ENCODE data around the gene TMEM139.
A peak's percentile ranks its signal among the peaks of the same experiment; 100 is the strongest.

Gene TMEM139

GRCh38 chr7:143284591-143285469, at the start of gene TMEM139:
TSS of gene TMEM139 (plus strand) at chr7:143284958. CDS start at chr7:143285958, 1,000 bp downstream.
- DNase-seq (ENCODE audit: low read depth): no peak

DNA sequence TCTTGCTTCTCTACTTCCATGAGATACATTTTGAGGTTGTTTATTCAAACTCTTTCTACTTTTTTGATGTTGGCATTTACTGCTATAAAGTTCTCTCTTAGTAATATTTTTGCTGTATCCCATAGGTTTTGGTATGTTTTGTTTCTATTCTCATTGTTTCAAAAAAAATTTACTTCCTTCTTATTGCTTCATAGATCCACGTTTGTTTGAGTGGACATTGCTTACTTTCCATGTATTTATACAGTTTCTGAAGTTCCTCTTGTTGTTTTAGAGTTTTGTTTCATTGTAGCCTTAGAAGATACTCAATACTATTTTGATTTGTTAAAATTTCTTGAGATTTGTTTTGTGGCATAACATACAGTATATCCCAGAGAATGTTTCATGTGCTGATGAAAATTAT, 49.2 kb upstream of the TMEM139 start:
- DNase-seq (ENCODE audit: low read depth): no peak

GRCh38 chr7:143236408-143236990, 48.3 kb upstream of the TMEM139 start:
- DNase-seq (ENCODE audit: low read depth): no peak

- no peak for DNase-seq (ENCODE audit: low read depth)
Measured at GRCh38 chr7:143237366-143237765, 47.4 kb upstream of the TMEM139 start.

- DNase-seq (ENCODE audit: low read depth): no peak
Measured at GRCh38 chr7:143238289-143238980, 46.3 kb upstream of the TMEM139 start.

DNA sequence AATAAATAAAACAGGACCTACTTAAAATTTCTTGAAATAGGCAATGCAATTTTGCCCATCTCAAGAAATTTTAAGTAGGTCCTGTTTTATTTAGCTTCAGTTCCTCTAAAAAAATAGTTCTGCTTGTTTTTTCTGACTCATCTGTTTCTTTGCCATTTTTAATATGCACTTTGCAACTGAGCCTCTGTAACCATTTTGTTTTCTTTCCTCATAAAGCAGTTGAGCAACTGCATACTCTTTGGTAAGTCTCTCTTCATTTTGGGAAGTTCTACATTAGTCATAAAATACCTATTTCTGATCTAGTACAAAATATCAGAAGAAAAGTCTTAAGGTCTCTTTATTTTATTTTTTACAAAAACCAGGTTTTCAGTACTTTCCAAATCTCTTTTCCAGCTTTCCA, 44.9 kb upstream of the TMEM139 start:
- no peak for DNase-seq (ENCODE audit: low read depth)

DNA sequence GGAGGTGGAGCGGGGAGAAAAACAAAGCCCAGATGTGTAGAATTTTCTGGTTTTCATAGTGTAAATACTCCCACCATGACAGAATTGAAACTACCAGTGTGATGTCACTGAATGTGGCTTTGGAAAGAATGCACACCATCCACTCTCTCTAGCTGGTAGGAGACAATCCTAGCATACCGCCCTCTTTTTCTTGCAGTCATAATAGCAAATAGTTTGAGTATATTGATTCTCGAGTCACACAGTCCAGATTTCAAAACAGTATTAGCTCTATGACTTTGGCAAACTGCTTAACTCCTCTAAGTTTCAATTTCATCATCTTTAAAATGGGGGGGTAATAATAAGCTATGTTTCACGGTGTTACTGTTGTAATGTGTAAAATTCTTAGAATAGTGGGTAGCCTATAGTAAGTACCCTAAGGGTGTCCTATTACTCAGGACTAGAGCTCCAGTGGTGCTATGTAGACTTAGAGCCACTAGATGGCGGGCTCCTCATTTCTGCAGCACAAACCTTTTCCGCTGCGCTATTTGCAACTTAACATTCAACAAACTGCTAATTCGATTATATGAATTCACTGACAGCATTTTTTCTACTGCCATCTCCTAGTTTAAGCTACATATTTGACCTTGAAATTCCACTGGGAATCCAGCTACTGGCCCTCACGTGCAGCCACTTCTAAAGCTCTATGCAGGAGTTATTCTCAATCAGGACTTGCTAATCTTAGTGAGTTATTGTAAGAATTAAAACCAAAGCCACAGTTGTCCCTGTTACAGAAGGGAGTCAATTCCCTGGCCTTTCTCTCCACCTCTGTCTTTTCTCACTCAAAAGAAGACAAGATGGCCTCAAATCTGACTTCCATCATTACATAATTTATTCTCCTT, 44.2 kb upstream of the TMEM139 start:
- DNase-seq (ENCODE audit: low read depth): peak; percentile 42

DNA sequence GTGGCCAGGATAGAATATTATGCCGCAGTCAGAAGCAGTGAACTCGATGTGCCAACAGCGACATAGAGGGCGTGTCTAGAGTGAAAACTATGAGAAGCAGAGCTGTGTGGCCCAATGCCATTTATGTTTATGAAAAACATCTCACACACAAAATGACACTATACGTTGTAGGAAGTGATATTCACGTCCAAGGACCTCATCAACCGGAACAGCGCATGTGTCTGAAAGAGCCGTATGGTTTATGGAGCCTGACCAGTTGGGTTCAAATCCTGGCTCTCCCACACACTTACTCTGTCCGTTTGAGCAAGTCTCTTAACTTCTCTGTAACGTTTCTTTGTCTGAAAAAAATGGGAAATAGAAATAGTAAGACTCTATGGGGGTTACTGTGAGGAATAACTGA, 42.5 kb upstream of the TMEM139 start:
- DNase-seq (ENCODE audit: low read depth): no peak

- no peak for DNase-seq (ENCODE audit: low read depth)
Measured at GRCh38 chr7:143243111-143243510, 41.6 kb upstream of the TMEM139 start.

- DNase-seq (ENCODE audit: low read depth): no peak
Measured at GRCh38 chr7:143243614-143244013, 41.1 kb upstream of the TMEM139 start.

- no peak for DNase-seq (ENCODE audit: low read depth)
Measured at GRCh38 chr7:143244321-143244720, 40.4 kb upstream of the TMEM139 start.

DNA sequence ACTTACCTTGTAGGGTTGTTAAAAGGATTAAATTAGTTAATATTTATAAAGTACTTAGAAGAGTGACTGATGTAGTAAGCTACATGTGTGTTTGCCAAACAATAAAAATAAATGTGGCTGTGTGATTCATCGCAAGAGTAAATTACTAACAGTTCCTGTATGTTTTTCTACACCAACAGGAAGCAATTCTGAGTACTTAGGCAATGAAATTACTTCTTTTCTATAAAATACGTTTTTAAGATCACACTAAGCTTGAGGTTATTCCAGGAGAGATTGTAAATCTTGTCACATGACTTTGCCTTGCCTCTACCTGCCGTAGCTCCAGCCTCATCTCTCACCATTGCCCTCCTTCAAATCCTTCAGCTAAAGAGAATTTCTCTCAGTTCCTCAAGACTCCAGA, 39.6 kb upstream of the TMEM139 start:
- no peak for DNase-seq (ENCODE audit: low read depth)

DNA sequence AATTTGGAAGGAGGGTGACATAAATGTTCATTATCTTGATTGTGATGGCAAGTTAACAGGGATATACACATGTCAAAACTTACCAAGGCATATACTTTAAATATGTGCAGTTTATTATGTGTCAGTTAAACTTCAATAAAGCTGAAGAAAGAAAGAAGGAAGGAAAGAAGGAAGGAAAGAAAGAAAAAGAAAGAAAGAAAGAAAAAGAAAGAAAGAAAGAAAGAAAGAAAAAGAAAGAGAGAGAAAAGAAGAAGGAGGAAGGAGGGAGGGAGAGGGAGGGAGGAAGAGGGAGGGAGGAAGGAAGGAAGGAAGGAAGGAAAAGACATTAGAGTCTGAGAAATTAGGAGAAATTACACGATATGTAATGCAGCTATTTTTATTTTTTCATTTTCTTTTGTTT, 37.4 kb upstream of the TMEM139 start:
- no peak for DNase-seq (ENCODE audit: low read depth)

GRCh38 chr7:143248761-143249354, 35.9 kb upstream of the TMEM139 start:
- DNase-seq (ENCODE audit: low read depth): no peak

DNA sequence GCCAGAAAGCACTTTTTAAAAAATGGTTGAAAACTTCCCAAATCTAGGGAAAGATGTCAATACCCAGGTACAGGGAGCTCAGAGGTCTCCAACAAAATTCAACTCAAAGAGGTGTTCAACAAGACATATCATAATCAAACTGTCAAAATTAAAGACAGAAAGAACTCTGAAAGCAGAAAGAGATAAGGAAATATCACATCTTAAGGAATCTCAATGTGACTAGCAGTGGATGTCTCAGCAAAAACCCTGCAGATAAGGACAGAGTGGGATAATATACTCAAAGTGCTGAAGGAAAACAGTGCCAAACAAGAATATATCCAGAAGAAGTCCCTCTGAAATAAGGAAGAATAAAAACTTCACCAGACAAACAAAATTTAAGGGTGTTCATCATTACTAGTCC, 34.6 kb upstream of the TMEM139 start:
- no peak for DNase-seq (ENCODE audit: low read depth)

DNA sequence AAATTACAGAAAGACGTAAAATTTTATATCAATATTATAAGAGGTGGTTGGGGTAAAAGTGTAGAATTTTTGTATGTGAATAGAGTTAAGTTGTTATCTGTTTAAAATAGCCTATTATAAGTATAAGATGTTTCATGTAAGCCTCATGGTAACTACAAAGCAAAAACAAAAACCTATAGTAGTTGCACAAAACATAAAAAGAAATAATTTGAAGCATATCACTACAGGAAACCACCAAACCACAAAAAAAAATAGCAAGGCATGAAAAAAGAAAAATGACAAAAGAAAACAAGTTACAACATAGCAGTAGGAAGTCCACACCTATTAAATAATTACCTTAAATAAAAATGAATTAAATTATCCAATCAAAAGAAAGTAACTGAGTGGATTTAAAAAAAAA, 33.9 kb upstream of the TMEM139 start:
- no peak for DNase-seq (ENCODE audit: low read depth)

DNA sequence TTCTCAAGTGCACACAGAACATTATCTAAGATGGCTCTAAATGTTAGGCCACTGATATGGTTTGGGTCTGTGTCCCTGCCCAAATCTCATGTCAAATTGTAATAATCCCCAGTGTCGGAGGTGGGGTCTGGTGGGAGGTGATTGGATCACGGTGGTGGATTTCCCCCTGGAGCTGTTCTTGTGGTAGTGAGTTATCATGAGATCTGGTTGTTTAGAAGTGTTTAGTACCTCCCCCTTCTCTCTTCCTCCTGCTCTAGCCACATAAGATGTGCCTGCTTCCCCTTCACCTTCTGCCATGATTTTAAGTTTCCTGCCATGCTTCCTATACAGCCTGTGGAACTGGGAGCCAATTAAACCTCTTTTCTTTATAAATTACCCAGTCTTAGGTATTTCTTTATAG, 32.8 kb upstream of the TMEM139 start:
- no peak for DNase-seq (ENCODE audit: low read depth)

- no peak for DNase-seq (ENCODE audit: low read depth)
Measured at GRCh38 chr7:143255564-143255963, 29.2 kb upstream of the TMEM139 start.

GRCh38 chr7:143256325-143256724, 28.4 kb upstream of the TMEM139 start:
- no peak for DNase-seq (ENCODE audit: low read depth)

DNA sequence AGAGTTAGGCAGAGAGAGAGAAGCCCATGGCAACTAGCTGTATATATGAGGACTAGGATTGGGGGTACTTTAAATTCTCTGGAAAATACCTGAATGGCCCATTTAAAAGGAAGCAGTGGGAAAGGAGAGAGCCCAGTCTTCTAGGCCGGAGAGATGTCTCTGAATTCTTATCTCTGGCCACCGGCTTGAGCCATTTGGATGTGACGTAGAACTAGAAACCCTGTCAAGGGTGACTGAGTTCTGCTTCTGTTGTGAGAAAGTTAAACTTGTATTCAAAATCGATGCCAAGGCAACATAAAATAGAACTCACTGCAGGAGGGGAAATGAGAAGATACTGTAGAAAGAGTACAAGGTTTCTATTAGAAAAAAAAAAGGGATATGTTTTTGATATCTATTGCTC, 27.8 kb upstream of the TMEM139 start:
- DNase-seq (ENCODE audit: low read depth): no peak

DNA sequence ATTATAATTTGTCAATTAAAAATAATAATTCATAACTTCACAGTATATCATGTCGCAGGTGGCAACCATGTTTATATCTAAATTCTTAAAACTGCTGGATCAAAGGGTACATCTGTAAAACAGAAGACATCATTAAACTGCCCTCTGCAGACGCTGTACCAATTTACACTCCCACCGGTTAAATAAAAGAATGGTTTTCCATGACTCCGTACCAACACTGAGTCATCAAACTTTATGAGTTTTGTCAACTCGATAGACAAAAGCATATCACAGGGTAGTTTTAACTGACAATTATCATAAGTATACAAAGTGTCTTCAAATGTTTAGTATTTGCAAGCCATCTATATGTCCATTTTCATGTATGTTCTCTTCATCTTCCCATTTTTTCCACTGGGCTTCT, 27.3 kb upstream of the TMEM139 start:
- DNase-seq (ENCODE audit: low read depth): no peak

GRCh38 chr7:143258831-143259230, 25.9 kb upstream of the TMEM139 start:
- DNase-seq (ENCODE audit: low read depth): no peak
